Body of pancreas (tissue), 4 donors: ENCODE measurements around the gene IGF2BP2. TPM values are rescaled to one million over a fixed set of nuclear protein-coding genes. Genes with fewer than 3 reads are reported as not detected.

Source experiments
- ATAC-seq: fragments of 150-250 bp; one replicate; pipeline ENCODE4 v1.9.1; 2016
- DNase-seq, 4 donors: peaks; one replicate each; pipeline ENCODE4 v3.0.0-alpha.2; 2019
- H3K27ac ChIP-seq, 4 donors: fragments of 200-600 bp; sonication (generic); 1 replicate in 3 of 4; 2 replicates in 1 of 4; pipeline versions ENCODE4 v1.5.1 to v1.6.1; 2016 to 2019; ENCODE audit warnings: mild to moderate bottlenecking in 1 of 4, mixed read lengths in 1 of 4, moderate library complexity in 1 of 4
- H3K27me3 ChIP-seq, 2 donors: fragments of 200-600 bp; sonication (generic); one replicate each; pipeline ENCODE4 v1.6.0; 2016; ENCODE audit warnings: mild to moderate bottlenecking in 1 of 2
- H3K36me3 ChIP-seq, 2 donors: fragments of 200-600 bp; sonication (generic); replicated peaks in 1 of 2; 2 replicates each; pipeline ENCODE4 v1.5.1; 2016; ENCODE audit warnings: low read depth in 2 of 2; ENCODE audit not compliant: insufficient read depth in 1 of 2
- H3K4me1 ChIP-seq: fragments of 200-600 bp; sonication (generic); one replicate; pipeline ENCODE4 v1.6.0; 2016
- H3K4me3 ChIP-seq, 2 donors: fragments of 200-600 bp; sonication (generic); 1 replicate in 1 of 2; 2 replicates in 1 of 2; pipeline ENCODE4 v1.5.1; 2016 to 2019
- H3K9me3 ChIP-seq, 3 donors: fragments of 200-600 bp; sonication (generic); 1 replicate in 2 of 3; 2 replicates in 1 of 3; pipeline ENCODE4 v1.5.1; 2016
- CTCF ChIP-seq, 7 experiments: fragments of 450-650 bp in 4 of 7; fragments of 200-600 bp in 3 of 7; sonication (generic) in 3 of 7; IDR thresholded peaks; one replicate each; pipeline ENCODE4 v1.5.1; 2016 to 2019; ENCODE audit warnings: antibody characterized with exemption in 7 of 7
- POLR2A ChIP-seq, 3 donors: fragments of 450-650 bp; IDR thresholded peaks; one replicate each; pipeline ENCODE4 v1.6.1; 2016; ENCODE audit warnings: antibody characterized with exemption in 3 of 3, mild to moderate bottlenecking in 2 of 3
- WGBS, 2 donors: methylation state at CpG; one replicate each; pipeline ENCODE4 v1.1.5; 2017; 5-methylcytosine and 5-hydroxymethylcytosine counted together
- intact Hi-C: fragments of 100-400 bp; cut with DNase I; formaldehyde crosslinking; loops from one replicate; pipeline ENCODE4 v1.15.1; 2023
- total RNA-seq, 2 donors: library from RNA; depleted of rRNA; stranded (reverse); fragments of >200 nt; gene quantifications; one replicate each; pipeline ENCODE4 v1.1.0, GENCODE V29; 2016

The IGF2BP2 gene
- total RNA-seq, 2 donors from 2014 or later, result 19.4 to 25.2 TPM

GRCh38 chr3:185712337-185712736 is 112.5 kb downstream of the IGF2BP2 start:
- Histone ChIP-seq H3K36me3 (no peaks in the 10 kb centered on the region), H3K27me3 (no peaks in the 10 kb centered on the region), H3K4me1 (no peaks in the 10 kb centered on the region), H3K4me3 (no peak overlapping the region), H3K9me3 (no peaks in the 10 kb centered on the region), H3K27ac (no peak overlapping the region)
- intact Hi-C loops, result no loop called here
- TF ChIP-seq CTCF (IDR thresholded peaks at IDR 0.05) (no peak), POLR2A (IDR thresholded peaks at IDR 0.05) (no peak)
- WGBS, 2 donors, result 87 to 91% methylated on average over 3 of the region's 3 CpGs
- ATAC-seq (no peak), DNase-seq (no peak)

- WGBS, 2 donors, result 65 to 67% methylated on average over 8 of the region's 8 CpGs
- H3K27me3 ChIP-seq, result no peaks in the 10 kb centered on the region
- H3K4me3 ChIP-seq, result no peak overlapping the region
- H3K36me3 ChIP-seq, result no peaks in the 10 kb centered on the region
- no peaks in the 10 kb centered on the region for H3K4me1 ChIP-seq
- intact Hi-C loops, result no loop called here
- TF ChIP-seq CTCF (IDR thresholded peaks at IDR 0.05) (no peak), POLR2A (IDR thresholded peaks at IDR 0.05) (no peak)
- ATAC-seq, result no peak
- DNase-seq, result no peak
- no peak overlapping the region for H3K27ac ChIP-seq
- no peaks in the 10 kb centered on the region for H3K9me3 ChIP-seq
Observed at GRCh38 chr3:185711255-185711870, 113.5 kb downstream of the IGF2BP2 start.

GRCh38 chr3:185709251-185709955 is 115.4 kb downstream of the IGF2BP2 start:
- Histone ChIP-seq H3K27me3 (no peaks in the 10 kb centered on the region), H3K4me3 (no peak overlapping the region), H3K9me3 (no peaks in the 10 kb centered on the region), H3K27ac (no peak overlapping the region), H3K4me1 (no peaks in the 10 kb centered on the region), H3K36me3 (no peaks in the 10 kb centered on the region)
- no peak for ATAC-seq
- intact Hi-C loops, result no loop called here
- no peak for DNase-seq
- TF ChIP-seq CTCF (IDR thresholded peaks at IDR 0.05), result no peak
- TF ChIP-seq POLR2A (IDR thresholded peaks at IDR 0.05), result no peak
- WGBS, 2 donors, result 58 to 63% methylated on average over 6 of the region's 6 CpGs

- 92 to 97% methylated on average over 5 of the region's 5 CpGs for WGBS, 2 donors
- Histone ChIP-seq H3K27ac (no peak overlapping the region), H3K9me3 (no peaks in the 10 kb centered on the region), H3K27me3 (no peaks in the 10 kb centered on the region), H3K36me3 (no peaks in the 10 kb centered on the region), H3K4me3 (no peak overlapping the region), H3K4me1 (peaks cover 2% of the 10 kb centered on the region)
- TF ChIP-seq CTCF (IDR thresholded peaks at IDR 0.05) (no peak), POLR2A (IDR thresholded peaks at IDR 0.05) (no peak)
- ATAC-seq, result no peak
- DNase-seq, result no peak
- intact Hi-C loops, result no loop called here
Observed at GRCh38 chr3:185708392-185708791, 116.5 kb downstream of the IGF2BP2 start.

- H3K4me3 ChIP-seq, result no peak overlapping the region
- peaks cover 23% of the 10 kb centered on the region for H3K4me1 ChIP-seq
- ATAC-seq (no peak), DNase-seq (no peak)
- H3K27ac ChIP-seq, result no peak overlapping the region
- H3K36me3 ChIP-seq, result no peaks in the 10 kb centered on the region
- intact Hi-C loops, result no loop called here
- no peak for TF ChIP-seq POLR2A (IDR thresholded peaks at IDR 0.05)
- no peak for TF ChIP-seq CTCF (IDR thresholded peaks at IDR 0.05)
- H3K9me3 ChIP-seq, result no peaks in the 10 kb centered on the region
- H3K27me3 ChIP-seq, result no peaks in the 10 kb centered on the region
Observed at GRCh38 chr3:185705498-185705897, 119.3 kb downstream of the IGF2BP2 start.
